ENCODE data around the gene SLC35E2B.
"Not testable (repeated sequence)": the region's sequence is repeated elsewhere in the genome, so short reads cannot be mapped to it uniquely, and the experiment has no call there.

The SLC35E2B gene

DNA sequence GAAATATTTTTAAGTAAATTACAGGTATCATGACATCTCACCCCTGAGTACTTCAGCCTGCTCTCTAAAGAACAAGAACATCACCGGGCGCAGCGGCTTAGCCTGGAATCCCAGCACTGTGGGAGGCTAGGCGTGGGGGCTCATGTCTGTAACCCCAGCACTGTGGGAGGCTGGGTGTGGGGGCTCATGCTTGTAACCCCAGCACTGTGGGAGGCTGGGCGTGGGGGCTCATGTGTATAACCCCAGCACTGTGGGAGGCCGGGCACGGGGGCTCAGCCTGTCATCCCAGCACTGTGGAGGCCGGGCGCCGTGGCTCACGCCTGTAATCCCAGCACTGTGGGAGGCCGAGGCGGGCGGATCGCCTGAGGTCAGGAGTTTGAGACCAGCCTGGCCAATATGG, 26.1 kb downstream of the SLC35E2B start:
- Histone ChIP-seq H3K4me3 (IDR thresholded peaks at IDR 0.05; ENCODE audit: insufficient read depth, low read depth, low read length) (no peak overlapping the region), H4K20me1 (ENCODE audit: insufficient read depth) (no peaks in the 10 kb centered on the region), H3K4me2 (no peak overlapping the region), H3K27ac (no peak overlapping the region), H3K27me3 (ENCODE audit: insufficient read depth, low read depth) (no peaks in the 10 kb centered on the region), H3K36me3 (ENCODE audit: insufficient read depth) (no peaks in the 10 kb centered on the region), H2AFZ (ENCODE audit: low read depth) (no peak overlapping the region), H3K79me2 (ENCODE audit: insufficient read depth, low read depth) (no peaks in the 10 kb centered on the region), H3K4me1 (ENCODE audit: low read depth, poor library complexity, severe bottlenecking) (no peaks in the 10 kb centered on the region), H3K9ac (no peak overlapping the region)
- TF ChIP-seq, protein P1, sequence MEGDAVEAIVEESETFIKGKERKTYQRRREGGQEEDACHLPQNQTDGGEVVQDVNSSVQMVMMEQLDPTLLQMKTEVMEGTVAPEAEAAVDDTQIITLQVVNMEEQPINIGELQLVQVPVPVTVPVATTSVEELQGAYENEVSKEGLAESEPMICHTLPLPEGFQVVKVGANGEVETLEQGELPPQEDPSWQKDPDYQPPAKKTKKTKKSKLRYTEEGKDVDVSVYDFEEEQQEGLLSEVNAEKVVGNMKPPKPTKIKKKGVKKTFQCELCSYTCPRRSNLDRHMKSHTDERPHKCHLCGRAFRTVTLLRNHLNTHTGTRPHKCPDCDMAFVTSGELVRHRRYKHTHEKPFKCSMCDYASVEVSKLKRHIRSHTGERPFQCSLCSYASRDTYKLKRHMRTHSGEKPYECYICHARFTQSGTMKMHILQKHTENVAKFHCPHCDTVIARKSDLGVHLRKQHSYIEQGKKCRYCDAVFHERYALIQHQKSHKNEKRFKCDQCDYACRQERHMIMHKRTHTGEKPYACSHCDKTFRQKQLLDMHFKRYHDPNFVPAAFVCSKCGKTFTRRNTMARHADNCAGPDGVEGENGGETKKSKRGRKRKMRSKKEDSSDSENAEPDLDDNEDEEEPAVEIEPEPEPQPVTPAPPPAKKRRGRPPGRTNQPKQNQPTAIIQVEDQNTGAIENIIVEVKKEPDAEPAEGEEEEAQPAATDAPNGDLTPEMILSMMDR (conservative IDR thresholded peaks at IDR 0.05; ENCODE audit: low read depth, low read length), result no peak

DNA sequence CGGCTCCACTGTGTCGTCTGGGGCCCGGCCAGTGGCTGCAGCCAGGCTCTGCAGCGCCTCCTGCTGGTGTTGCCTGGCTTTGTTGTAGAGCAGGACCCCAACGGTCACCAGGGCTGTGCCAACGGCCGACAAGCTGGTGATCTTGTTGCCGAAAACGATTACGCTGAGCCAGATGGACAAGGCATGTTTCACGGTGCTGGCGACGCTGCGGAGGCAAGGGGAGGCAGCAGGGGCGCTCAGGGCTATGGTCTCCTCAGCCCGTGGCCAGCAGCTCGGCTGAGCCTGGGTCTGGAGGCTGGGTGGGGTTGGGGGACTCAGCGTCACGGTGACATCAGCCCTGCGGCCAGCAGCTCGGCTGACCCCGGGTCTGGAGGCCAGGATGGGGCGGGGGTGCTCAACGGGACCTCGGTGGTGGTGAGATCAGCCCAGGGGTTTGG, 26.8 kb downstream of the SLC35E2B start:
- Histone ChIP-seq H3K36me3 (ENCODE audit: insufficient read depth) (no peaks in the 10 kb centered on the region), H4K20me1 (ENCODE audit: insufficient read depth) (no peaks in the 10 kb centered on the region), H2AFZ (ENCODE audit: low read depth) (no peak overlapping the region), H3K27me3 (ENCODE audit: insufficient read depth, low read depth) (no peaks in the 10 kb centered on the region), H3K4me3 (IDR thresholded peaks at IDR 0.05; ENCODE audit: insufficient read depth, low read depth, low read length) (no peak overlapping the region), H3K79me2 (ENCODE audit: insufficient read depth, low read depth) (no peaks in the 10 kb centered on the region), H3K4me2 (no peak overlapping the region), H3K4me1 (ENCODE audit: low read depth, poor library complexity, severe bottlenecking) (no peaks in the 10 kb centered on the region), H3K27ac (no peak overlapping the region), H3K9ac (no peak overlapping the region)
- TF ChIP-seq, protein P1 (conservative IDR thresholded peaks at IDR 0.05; ENCODE audit: low read depth, low read length), result peak; percentile 55

GRCh38 chr1:1664941-1665814, 27.4 kb downstream of the SLC35E2B start:
- Histone ChIP-seq H2AFZ (ENCODE audit: low read depth) (no peak overlapping the region), H3K4me1 (ENCODE audit: low read depth, poor library complexity, severe bottlenecking) (no peaks in the 10 kb centered on the region), H3K27me3 (ENCODE audit: insufficient read depth, low read depth) (no peaks in the 10 kb centered on the region), H3K4me2 (no peak overlapping the region), H3K27ac (no peak overlapping the region), H3K4me3 (IDR thresholded peaks at IDR 0.05; ENCODE audit: insufficient read depth, low read depth, low read length) (no peak overlapping the region), H4K20me1 (ENCODE audit: insufficient read depth) (no peaks in the 10 kb centered on the region), H3K36me3 (ENCODE audit: insufficient read depth) (no peaks in the 10 kb centered on the region), H3K79me2 (ENCODE audit: insufficient read depth, low read depth) (no peaks in the 10 kb centered on the region), H3K9ac (no peak overlapping the region)
- TF ChIP-seq, protein P1 (conservative IDR thresholded peaks at IDR 0.05; ENCODE audit: low read depth, low read length), result no peak

DNA sequence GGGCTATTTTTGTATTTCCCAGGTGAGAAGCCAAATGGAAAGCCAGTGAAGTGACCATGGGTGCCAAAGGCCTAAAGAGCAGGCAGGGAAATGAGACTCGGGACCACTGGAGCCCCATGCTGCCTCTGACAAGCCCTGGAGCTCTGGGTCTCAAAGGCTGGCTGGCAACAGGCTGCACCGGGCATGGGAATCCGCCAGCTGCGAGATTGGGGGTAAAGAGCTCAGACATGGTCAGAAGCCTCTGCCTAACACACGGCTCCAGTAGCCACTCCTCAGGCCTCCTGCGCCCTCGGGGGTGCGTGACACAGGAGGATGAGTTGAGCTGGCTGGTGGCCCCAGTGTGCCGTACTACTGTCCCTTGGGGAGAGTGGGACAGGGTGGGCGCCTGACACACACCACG, 28.3 kb downstream of the SLC35E2B start:
- not testable (repeated sequence) for H3K4me2 ChIP-seq; H3K4me3 ChIP-seq (IDR thresholded peaks at IDR 0.05; ENCODE audit: insufficient read depth, low read depth, low read length); H3K79me2 ChIP-seq (ENCODE audit: insufficient read depth, low read depth); H3K36me3 ChIP-seq (ENCODE audit: insufficient read depth); H3K4me1 ChIP-seq (ENCODE audit: low read depth, poor library complexity, severe bottlenecking); H3K27ac ChIP-seq; H3K9ac ChIP-seq; H4K20me1 ChIP-seq (ENCODE audit: insufficient read depth); H2AFZ ChIP-seq (ENCODE audit: low read depth); H3K27me3 ChIP-seq (ENCODE audit: insufficient read depth, low read depth)

DNA sequence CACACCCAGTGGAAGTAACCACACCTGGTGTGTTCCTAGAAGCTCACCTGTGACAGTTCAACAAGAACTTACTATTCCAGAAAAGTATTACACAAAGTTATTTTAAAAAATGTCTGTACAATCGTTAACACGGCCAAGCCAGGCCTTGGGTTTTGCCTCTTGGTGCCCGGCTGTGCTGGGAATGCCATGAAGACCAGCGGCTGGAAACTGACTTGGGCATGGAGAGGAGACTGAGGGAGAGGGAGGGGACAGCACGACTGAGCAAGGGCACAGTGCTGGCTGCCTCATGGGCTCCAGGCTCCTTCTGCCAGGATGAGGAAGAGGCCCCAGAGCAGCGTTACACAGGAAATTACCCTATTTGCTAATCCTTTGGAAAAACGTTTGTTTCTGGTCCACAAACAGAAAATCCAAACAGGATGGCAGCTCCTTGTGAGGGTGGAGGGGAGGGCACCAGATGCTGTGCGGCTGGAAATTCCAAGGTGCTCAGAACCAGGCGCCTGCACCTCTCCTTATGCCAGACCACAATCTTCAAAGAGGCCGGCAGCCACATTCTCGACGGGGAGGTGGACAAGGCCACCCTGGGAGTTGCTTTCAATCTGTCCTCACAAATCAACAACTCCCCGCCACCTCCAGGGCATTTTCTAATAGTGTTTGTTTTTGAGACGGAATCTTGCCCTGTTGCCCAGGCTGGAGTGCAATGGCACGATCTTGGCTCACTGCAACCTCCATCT, 29.6 kb downstream of the SLC35E2B start:
- not testable (repeated sequence) for H3K27ac ChIP-seq; H3K9ac ChIP-seq; H3K4me3 ChIP-seq (IDR thresholded peaks at IDR 0.05; ENCODE audit: insufficient read depth, low read depth, low read length); H3K4me2 ChIP-seq; H4K20me1 ChIP-seq (ENCODE audit: insufficient read depth); H3K4me1 ChIP-seq (ENCODE audit: low read depth, poor library complexity, severe bottlenecking); H2AFZ ChIP-seq (ENCODE audit: low read depth); H3K36me3 ChIP-seq (ENCODE audit: insufficient read depth); H3K27me3 ChIP-seq (ENCODE audit: insufficient read depth, low read depth); H3K79me2 ChIP-seq (ENCODE audit: insufficient read depth, low read depth)

DNA sequence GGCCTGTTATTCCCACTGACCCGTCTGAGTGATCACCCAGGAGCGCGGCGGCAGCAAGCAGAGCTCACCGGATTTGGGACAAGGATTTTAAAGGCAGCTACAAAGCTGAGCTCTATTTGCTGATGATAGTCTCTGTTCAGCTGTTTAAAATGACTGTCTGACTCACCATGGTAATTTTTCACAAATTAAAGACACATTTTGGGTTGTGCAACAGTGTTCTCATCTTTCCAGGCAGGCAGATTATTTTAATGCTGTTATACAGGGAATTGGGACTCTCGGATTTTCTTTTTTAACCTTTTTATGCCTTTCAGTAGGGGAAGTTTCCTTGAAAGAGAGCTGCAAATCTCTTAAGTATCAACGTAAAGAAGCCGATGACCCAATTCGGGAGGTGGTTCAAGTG, 30.2 kb downstream of the SLC35E2B start:
- H3K79me2 ChIP-seq (ENCODE audit: insufficient read depth, low read depth), result not testable (repeated sequence)

More for the DNA sequence above, 30.2 kb downstream of the SLC35E2B start:
- H3K4me2 ChIP-seq; H3K27me3 ChIP-seq (ENCODE audit: insufficient read depth, low read depth); H3K36me3 ChIP-seq (ENCODE audit: insufficient read depth); H3K4me1 ChIP-seq (ENCODE audit: low read depth, poor library complexity, severe bottlenecking); H4K20me1 ChIP-seq (ENCODE audit: insufficient read depth); H3K4me3 ChIP-seq (IDR thresholded peaks at IDR 0.05; ENCODE audit: insufficient read depth, low read depth, low read length); H3K9ac ChIP-seq; H3K27ac ChIP-seq; H2AFZ ChIP-seq (ENCODE audit: low read depth): not testable (repeated sequence)
